HTR-8/SVneo (cell line): ENCODE data around the gene CDKN2B-AS1.
A peak's percentile ranks its signal among the peaks of the same experiment; 100 is the strongest.
"Not testable (repeated sequence)": the region's sequence is repeated elsewhere in the genome, so short reads cannot be mapped to it uniquely, and the experiment has no call there.

Experiments
- DNase-seq: peaks from one replicate; pipeline ENCODE4 v3.0.0; 2011; ENCODE audit warnings: low spot score, mixed read lengths; ENCODE audit not compliant: insufficient read length
- FAIRE-seq: peaks from 2 replicates; lab custom pipeline; 2011; peaks lifted over from hg19 to GRCh38; lab: Jason Lieb, UNC

CDKN2B-AS1 gene

DNA sequence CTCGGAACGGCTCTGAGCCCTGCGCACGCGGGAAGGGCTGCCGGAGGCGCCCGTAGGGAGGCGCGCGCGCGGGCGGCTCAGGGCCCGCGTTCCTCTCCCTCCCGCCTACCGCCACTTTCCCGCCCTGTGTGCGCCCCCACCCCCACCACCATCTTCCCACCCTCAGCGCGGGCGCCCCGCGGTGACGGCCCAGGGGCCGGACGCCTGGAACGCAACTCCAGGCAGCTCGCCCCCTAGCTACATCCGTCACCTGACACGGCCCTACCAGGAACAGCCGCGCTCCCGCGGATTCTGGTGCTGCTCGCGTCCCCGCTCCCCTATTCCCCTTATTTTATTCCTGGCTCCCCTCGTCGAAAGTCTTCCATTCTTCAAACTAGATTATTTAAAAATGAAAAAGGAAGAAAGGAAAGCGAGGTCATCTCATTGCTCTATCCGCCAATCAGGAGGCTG lies at the start of gene CDKN2B-AS1:
TSS of gene CDKN2B-AS1 (plus strand) at position 236 of the 450 bp plus-strand sequence.
- peak; percentile 51 for DNase-seq
- FAIRE-seq = peak; percentile 20

DNA sequence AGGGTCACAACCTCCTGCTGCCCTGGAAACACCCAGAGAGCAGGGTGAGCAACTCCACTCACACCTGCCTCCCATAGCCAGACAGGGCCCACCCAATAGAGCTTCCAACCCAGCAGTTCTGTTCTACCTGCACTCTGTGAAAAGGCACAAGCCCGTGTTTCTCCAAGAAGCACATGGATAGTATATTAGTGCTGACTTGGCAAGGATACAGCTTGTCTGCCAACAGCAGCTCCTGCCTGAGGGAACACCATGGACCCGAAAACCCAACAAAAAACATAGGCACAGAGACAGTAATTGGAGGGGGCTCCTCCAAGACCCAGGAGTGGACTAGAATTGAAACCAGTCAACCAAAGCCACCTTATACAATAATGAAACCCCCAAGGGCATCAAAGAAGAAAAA lies 49.0 kb upstream of the CDKN2B-AS1 start:
- no peak for DNase-seq
- no peak for FAIRE-seq

DNA sequence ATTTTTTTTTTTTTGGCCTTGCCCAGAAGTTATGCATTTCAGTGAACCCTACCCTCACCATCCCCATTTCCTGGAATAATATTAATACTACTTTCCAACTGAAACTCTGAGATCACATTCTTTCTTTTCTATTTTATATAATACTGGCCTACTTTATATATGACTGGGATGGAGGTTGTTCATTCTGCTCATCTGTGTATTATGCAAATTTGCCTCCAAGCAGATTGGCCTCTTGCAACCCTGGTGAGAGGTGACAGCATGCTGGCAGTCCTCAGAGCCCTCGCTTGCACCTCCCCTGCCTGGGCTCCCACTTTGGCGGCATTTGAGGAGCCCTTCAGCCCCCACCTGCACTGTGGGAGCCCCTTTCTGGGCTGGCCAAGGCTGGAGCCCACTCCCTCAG lies 35.8 kb upstream of the CDKN2B-AS1 start:
- no peak for DNase-seq
- no peak for FAIRE-seq

DNA sequence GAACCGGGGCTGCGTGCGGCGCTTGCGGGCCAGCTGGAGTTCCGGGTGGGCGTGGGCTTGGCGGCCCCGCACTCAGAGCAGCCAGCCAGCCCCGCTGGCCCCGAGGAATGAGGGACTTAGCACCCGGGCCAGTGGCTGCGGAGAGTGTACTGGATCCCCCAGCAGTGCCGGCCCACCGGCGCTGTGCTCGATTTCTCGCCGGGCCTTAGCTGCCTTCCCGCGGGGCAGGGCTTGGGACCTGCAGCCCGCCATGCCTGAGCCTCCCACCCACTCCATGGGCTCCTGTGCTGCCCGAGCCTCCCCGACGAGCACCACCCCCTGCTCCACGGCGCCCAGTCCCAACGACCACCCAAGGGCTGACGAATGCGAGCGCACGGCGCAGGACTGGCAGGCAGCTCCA lies 35.3 kb upstream of the CDKN2B-AS1 start:
- not testable (repeated sequence) for FAIRE-seq

DNA sequence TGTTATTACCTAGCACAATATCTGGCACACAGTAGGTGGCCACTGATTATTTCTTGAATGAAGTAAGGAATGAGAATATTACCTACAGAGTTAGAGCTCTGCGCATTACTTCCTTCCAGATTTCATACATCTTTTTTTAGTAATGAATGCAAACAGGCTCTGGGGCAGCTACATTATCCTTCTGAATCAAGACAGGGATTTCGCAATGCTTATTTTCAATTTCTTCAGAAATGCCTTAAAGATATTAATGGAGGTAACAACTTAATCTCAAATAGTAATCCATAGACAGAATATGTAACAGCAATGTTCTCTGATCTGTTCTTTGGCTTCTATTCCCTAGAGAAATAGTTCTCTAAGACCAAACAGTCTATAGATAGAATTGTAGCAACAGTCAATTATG lies 33.0 kb upstream of the CDKN2B-AS1 start:
- FAIRE-seq (no peak), DNase-seq (no peak)

More for the DNA sequence above, 35.3 kb upstream of the CDKN2B-AS1 start:
- DNase-seq = not testable (repeated sequence)

DNA sequence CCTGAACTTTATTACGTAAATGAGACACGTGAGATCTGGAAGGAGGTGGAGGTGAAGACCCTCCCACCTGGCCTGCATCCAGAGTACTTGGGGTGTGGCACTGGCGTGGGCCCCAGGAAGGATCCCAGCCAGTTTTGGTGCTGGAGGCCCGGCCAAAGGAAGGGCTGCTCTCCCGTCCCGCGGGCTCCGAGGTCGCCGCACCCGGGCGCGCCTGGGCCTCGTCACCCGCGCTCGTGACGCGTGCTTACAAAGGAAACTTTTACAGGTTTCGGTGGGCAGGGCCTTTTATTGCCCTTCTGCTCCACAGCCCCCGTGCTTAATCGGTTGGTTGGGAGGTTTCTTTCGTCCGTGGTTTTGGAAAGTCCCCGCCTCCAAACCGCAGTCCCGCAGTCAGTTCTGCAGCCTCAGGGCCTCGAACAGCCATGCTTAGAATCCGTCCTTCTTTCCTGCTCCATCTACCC lies 29.6 kb upstream of the CDKN2B-AS1 start:
- DNase-seq (no peak), FAIRE-seq (no peak)

DNA sequence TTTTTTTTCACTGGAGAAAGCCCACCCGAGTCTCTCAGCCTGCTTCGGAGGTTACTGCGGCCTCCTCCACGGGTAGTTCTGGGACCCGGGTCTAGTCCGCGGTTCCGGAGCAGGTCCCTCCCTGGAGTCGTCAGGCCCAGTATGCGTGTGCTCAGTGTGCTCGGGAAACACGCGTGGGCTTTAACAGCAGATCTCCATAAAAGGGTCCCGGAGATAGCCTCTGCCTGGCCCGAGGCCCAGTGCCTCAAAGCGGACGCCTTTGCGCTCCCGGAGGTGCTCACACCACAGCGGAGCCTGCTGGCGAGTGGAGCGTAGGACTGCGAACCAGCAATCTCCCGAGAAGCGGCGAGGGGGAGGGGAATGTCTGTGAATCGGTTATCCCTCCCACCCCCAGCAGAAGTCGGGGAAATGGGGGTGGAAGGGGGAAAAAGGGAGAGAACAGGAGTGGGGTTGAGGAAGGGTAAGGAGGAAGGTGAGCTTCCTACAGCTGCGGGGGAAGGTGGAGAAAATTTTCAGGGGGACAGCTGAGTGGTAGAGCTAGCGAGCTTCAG lies 29.1 kb upstream of the CDKN2B-AS1 start:
- DNase-seq (no peak), FAIRE-seq (no peak)

DNA sequence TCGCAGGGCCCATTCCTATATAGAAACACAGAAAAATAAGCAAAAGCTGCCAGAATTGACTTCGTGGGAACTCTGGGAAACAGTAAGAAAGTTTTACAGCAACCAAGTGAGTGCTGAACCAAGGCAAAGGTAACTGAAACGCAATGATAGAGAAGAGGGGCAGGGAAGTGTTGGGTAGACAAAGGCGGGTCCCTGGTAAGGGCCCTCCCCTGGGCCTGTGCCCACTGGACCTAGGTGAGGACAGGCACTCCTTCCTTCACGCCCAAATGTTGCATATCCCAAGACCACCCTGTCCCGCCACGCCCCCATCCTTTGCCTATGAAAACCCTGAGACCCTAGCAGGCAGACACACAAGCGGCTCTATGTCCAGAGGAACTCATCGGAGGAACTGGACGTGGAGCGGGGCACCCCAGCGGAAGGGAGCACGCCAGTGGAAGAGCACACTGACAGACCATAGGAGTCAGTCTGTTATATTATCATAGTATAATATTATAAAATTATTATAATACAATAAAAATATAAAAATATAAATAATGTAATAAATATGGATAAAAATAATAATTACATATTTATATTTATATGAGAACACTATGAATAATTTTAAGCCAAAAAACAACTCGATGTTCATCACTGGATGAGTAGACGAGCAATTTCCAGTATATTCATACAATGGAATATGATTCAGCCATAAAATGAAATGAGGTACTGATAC lies 28.3 kb upstream of the CDKN2B-AS1 start:
- DNase-seq = no peak
- no peak for FAIRE-seq

DNA sequence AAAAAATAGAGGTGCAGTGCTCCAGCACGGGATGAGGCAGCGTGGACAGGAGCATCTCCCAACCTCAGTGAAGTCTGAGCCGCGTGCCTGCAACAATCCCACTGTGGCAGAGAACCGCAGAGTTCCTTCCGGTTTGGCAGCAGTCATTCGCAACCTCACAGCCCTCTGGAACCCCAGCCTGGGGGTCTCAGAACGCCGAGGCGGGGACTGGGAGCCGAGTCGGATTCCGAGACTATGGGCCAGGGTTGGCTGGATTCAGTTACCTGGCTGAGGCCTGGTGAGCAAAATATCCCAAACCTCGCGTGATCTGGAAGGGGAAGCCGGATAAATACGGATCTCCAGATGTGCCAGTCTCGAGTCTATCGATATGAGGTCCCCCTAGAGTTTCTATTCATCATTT lies 27.4 kb upstream of the CDKN2B-AS1 start:
- DNase-seq (no peak), FAIRE-seq (no peak)

DNA sequence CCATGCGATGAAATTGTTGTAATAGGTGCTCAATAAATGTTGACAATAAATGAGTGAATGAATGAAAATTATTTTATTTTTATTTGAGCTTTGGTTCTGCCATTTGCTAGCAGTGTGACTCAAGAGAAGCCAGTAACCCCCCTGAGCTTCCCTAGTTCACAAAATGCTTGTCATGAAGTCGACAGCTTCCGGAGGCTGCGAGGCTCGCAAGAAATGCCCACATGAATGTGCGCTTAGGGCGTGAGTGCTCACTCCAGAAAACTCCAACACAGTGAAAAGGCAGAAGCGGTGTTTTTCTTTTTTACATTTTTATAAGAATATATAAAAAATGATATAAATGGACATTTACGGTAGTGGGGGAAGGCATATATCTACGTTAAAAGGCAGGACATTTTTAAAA lies 26.9 kb upstream of the CDKN2B-AS1 start:
- FAIRE-seq (no peak), DNase-seq (no peak)

DNA sequence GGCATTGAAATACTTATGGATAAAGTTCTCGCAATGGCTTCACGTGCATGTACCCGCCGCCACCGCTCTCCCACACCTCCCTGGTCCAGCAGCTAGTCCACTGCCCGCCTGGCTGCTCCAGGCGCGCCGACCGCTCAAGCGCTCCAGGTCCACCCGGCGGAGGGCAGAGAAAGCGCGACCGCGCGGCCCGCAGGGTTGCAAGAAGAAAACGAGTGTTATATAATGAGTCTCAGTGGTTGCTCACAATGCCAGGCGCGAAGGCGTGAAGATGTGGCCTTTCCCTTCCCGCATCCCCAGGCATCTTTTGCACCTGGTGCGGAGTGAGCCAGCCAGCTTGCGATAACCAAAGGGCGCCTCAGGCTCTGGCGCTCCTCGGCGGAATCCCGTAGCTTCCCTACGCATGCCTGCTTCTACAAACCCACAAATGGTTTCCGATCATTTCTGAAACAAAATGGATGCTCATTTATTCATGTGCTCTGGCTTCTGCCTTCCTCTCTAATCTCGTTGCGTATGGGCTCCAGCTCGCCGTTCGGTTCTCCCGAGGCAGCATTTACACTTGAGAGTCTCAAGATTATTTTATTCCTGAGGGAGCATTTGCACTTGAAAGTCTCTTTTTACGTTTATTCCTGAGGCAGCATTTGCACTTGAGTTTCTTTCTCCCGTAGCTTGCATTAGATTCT lies 26.1 kb upstream of the CDKN2B-AS1 start:
- no peak for FAIRE-seq
- DNase-seq = no peak

DNA sequence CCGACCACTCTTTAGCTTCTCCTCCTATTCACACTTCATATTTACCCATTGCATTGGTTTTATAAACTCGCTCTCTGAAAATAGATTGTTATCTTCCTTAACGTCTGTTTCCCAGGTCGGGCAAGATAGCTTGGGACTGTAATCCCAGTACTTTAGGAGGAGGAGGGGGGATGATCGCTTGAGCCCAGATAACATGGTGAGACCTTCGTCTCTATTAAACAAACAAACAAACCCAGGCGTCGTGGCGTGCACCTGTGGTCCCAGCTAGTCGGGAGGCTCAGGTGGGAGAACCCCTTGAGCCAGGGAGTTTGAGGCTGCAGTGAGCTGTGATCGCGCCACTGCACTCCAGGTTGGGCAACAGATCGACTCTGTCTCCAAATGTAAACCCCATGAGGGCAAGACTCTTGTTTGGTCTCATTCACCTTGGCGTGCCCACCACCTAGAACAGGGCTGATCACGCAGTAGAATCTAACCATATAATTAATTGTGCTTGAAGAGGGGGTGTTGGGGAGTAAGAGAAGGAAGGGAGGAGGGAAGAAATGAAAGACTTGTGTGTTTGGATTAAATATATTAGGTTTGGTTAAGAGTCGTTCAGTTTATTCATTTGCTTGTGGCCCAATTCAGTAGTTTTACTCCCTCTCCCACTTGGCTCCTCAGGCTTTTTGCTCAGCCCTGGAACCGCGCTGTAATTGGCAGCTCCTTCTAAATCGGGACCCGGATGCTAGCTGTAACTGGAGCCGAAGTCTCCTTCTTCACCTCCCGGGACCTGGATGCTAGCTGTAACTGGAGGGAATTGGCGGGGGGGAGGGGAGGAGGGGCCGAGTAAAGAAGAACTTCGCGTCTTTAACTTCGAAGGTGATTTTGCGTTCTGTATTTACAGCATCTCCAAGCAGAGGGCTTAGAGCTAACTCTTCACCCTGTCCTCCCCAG lies 25.3 kb upstream of the CDKN2B-AS1 start:
- DNase-seq (no peak), FAIRE-seq (no peak)

DNA sequence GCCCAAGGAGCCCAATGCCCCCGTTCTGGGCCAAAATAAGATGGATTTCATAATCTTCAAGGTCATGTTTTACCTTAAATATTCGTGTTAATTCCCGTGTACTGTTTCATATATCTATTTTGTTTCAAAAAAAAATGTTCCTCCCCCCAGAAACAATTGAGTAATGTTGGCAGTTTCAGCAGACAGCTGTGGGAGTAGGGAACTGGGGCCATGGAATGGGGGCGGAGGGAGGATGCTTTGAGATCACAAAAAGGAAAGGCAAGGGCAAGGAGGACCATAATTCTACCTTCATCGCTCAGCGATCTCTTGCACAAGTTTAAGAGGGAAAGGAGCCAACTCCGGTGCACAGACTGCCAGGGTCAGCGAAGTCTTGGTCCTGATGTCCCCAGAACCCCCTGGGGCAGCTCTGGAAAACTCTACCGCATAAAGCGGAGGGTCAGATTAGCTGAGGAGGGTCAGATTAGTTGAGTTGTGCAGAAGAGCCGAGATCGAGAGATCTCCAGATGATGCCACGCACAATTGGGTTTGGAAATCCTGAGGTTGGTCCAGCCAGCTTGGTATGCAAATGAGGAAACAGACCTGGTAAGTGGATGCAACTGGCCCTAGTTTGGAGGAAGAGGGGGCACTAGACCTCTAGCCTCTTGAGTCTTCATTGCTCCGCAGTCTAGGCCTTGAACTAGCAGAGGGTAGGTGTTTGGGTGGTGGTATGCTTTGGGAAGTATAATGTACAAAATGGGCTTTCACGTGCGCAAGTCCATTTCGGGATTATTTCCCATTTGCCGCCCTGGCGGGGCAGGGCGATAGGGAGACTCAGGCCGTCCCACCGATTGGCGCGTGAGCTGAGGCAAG lies 24.4 kb upstream of the CDKN2B-AS1 start:
- DNase-seq = no peak
- no peak for FAIRE-seq

DNA sequence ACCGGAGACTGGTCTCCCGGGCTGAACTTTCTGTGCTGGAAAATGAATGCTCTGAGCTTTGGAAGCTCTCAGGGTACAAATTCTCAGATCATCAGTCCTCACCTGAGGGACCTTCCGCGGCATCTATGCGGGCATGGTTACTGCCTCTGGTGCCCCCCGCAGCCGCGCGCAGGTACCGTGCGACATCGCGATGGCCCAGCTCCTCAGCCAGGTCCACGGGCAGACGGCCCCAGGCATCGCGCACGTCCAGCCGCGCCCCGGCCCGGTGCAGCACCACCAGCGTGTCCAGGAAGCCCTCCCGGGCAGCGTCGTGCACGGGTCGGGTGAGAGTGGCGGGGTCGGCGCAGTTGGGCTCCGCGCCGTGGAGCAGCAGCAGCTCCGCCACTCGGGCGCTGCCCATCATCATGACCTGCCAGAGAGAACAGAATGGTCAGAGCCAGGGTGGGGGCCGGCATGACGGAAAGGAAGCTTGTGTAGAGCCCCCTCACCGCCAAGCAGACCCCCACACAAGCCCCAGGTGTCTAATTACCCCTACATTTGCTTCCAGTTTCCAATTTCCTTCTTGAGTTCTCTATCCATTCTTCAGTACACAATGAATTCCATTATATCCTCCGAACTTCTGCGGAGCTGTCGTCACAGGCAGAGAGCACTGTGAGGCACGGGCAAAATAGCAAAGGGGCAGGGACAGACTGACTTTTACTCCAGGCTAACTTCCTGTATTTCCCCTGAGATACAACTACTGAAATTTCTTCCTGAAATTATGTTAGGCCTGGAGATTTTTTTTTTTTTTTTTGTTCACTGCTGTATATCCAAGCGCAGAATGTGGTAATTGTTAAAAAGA lies 23.6 kb upstream of the CDKN2B-AS1 start:
- DNase-seq (no peak), FAIRE-seq (no peak)

DNA sequence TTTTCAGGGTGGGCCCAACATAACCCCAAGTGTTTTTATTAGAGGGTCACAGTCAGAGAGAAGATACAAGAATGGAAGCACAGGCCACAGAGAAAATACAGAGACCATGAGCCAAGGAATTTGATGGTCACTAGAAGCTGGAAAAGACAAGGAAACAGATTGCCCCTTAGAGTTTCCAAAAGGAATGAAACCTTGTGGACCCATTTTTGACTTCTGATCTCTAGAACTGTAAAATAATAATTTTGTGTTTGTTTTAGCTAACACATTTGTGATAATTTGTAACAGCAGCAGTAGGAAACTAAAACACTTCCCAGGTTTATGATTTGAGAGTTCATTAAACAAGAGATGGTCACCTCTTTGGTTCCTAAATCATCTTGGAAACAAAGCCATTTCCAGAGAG lies 22.2 kb upstream of the CDKN2B-AS1 start:
- DNase-seq (no peak), FAIRE-seq (no peak)

DNA sequence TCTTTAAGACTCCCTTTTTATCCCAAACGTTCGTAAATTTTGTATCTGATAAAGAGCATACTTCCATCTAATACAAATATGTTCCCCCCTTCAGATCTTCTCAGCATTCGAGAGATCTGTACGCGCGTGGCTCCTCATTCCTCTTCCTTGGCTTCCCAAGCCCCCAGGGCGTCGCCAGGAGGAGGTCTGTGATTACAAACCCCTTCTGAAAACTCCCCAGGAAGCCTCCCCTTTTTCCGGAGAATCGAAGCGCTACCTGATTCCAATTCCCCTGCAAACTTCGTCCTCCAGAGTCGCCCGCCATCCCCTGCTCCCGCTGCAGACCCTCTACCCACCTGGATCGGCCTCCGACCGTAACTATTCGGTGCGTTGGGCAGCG lies 20.3 kb upstream of the CDKN2B-AS1 start:
- FAIRE-seq = no peak
- DNase-seq = no peak

DNA sequence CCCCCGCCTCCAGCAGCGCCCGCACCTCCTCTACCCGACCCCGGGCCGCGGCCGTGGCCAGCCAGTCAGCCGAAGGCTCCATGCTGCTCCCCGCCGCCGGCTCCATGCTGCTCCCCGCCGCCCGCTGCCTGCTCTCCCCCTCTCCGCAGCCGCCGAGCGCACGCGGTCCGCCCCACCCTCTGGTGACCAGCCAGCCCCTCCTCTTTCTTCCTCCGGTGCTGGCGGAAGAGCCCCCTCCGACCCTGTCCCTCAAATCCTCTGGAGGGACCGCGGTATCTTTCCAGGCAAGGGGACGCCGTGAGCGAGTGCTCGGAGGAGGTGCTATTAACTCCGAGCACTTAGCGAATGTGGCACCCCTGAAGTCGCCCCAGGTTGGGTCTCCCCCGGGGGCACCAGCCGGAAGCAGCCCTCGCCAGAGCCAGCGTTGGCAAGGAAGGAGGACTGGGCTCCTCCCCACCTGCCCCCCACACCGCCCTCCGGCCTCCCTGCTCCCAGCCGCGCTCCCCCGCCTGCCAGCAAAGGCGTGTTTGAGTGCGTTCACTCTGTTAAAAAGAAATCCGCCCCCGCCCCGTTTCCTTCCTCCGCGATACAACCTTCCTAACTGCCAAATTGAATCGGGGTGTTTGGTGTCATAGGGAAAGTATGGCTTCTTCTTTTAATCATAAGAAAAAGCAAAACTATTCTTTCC lies 19.7 kb upstream of the CDKN2B-AS1 start:
- DNase-seq (peak; percentile 67), FAIRE-seq (no peak)

DNA sequence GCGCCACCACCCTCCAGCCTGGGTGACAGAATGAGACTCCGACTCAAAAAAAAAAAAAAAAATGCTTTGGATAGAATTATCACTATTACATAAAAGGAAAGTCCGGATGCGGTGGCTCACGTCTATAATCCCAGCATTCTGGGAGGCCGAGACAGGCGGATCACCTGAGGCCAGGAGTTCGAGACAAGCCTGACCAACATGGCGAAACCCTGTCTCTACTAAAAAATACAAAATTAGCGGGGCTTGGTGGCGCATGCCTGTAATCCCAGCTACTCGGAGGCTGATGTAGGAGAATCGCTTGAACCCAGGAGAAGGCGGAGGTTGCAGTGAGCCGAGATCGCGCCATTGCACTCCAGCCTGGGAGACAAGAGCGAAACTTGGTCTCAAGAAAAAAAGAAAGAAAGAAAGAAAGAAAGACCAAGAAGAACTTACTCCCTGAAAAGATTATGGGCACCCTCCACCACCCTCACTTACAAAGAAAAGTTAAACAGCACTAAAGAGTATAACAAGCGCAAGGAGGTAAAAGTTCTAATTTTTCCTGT lies 18.2 kb upstream of the CDKN2B-AS1 start:
- DNase-seq = no peak
- no peak for FAIRE-seq
